Loucy (cell line): Measurements from ENCODE around the gene KRTAP10-12.

Experiments
- H2AFZ ChIP-seq: fragments of 200-600 bp; sonication (generic); 2 replicates; pipeline ENCODE4 v1.6.0; 2016; ENCODE audit warnings: antibody characterized with exemption, mild to moderate bottlenecking, low read length, moderate library complexity
- H3F3A ChIP-seq: fragments of 200-600 bp; 2 replicates; pipeline ENCODE4 v1.6.0; 2016; ENCODE audit warnings: antibody characterized with exemption, low read depth, mild to moderate bottlenecking
- H3K27me3 ChIP-seq: fragments of 200-600 bp; sonication (generic); 2 replicates; pipeline ENCODE4 v1.6.1; 2014; ENCODE audit warnings: low read length, mild to moderate bottlenecking; ENCODE audit not compliant: insufficient read depth, poor library complexity, severe bottlenecking
- H3K36me3 ChIP-seq: fragments of 200-600 bp; sonication (generic); 2 replicates; pipeline ENCODE4 v1.6.1; 2016; ENCODE audit warnings: low read length; ENCODE audit not compliant: insufficient read depth
- H3K4me1 ChIP-seq: fragments of 200-600 bp; sonication (generic); 2 replicates; pipeline ENCODE4 v1.5.1; 2014; ENCODE audit warnings: low read length, mild to moderate bottlenecking; ENCODE audit not compliant: insufficient read depth, poor library complexity, severe bottlenecking
- H3K4me2 ChIP-seq: fragments of 200-600 bp; sonication (generic); 2 replicates; pipeline ENCODE4 v1.6.0; 2014; ENCODE audit warnings: antibody characterized with exemption, low read length, low read depth, mild to moderate bottlenecking; ENCODE audit not compliant: poor library complexity, severe bottlenecking
- H3K4me3 ChIP-seq: fragments of 200-600 bp; sonication (generic); 2 replicates; pipeline ENCODE4 v1.5.1; 2014; ENCODE audit warnings: low read length, mild to moderate bottlenecking, mixed read lengths; ENCODE audit not compliant: poor library complexity, severe bottlenecking
- H3K79me2 ChIP-seq: fragments of 200-600 bp; sonication (generic); 2 replicates; pipeline ENCODE4 v1.6.1; 2014; ENCODE audit warnings: low read length; ENCODE audit not compliant: insufficient read depth
- H3K9ac ChIP-seq: fragments of 200-600 bp; sonication (generic); 2 replicates; pipeline ENCODE4 v1.6.0; 2014; ENCODE audit warnings: mild to moderate bottlenecking, low read depth, low read length, moderate library complexity; ENCODE audit not compliant: poor library complexity, severe bottlenecking
- H3K9me2 ChIP-seq: fragments of 200-600 bp; sonication (generic); replicated peaks from 2 replicates; pipeline ENCODE4 v1.6.1; 2016; ENCODE audit warnings: low read depth, low read length, mixed read lengths
- H3K9me3 ChIP-seq: fragments of 200-600 bp; sonication (generic); 2 replicates; pipeline ENCODE4 v1.6.1; 2014; ENCODE audit warnings: mild to moderate bottlenecking, antibody characterized with exemption, low read length, low read depth; ENCODE audit not compliant: insufficient read depth
- H4K20me1 ChIP-seq: fragments of 200-600 bp; sonication (generic); 2 replicates; pipeline ENCODE4 v1.6.0; 2014; ENCODE audit warnings: antibody characterized with exemption, low read length, mild to moderate bottlenecking; ENCODE audit not compliant: insufficient read depth, poor library complexity, severe bottlenecking
- CTCF ChIP-seq: fragments of 200-600 bp; sonication (generic); conservative IDR thresholded peaks from 2 replicates; pipeline ENCODE4 v1.5.1; 2014; ENCODE audit warnings: mild to moderate bottlenecking, antibody characterized with exemption, low read length
- EZH2phosphoT487 ChIP-seq: fragments of 200-600 bp; IDR thresholded peaks from 2 replicates; pipeline ENCODE4 v1.6.1; 2018; ENCODE audit warnings: antibody characterized with exemption, mild to moderate bottlenecking, moderate library complexity, borderline replicate concordance

Gene KRTAP10-12

GRCh38 chr21:44703731-44704635 is 7.0 kb downstream of the KRTAP10-12 start:
- H3K9me3 ChIP-seq: no peaks in the 10 kb centered on the region
- H3K9ac ChIP-seq: no peak overlapping the region
- H3K4me3 ChIP-seq: no peak overlapping the region
- no peak overlapping the region for H3K4me2 ChIP-seq
- no peaks in the 10 kb centered on the region for H3K9me2 ChIP-seq
- H3K79me2 ChIP-seq: no peaks in the 10 kb centered on the region
- H3F3A ChIP-seq: no peaks in the 10 kb centered on the region
- H2AFZ ChIP-seq: no peak overlapping the region
- H3K4me1 ChIP-seq: no peaks in the 10 kb centered on the region
- no peaks in the 10 kb centered on the region for H3K27me3 ChIP-seq
- H4K20me1 ChIP-seq: no peaks in the 10 kb centered on the region
- H3K36me3 ChIP-seq: no peaks in the 10 kb centered on the region
- no peak for TF ChIP-seq EZH2phosphoT487
- TF ChIP-seq CTCF: no peak

- Histone ChIP-seq H3K9me2 (no peaks in the 10 kb centered on the region), H4K20me1 (no peaks in the 10 kb centered on the region), H3F3A (no peaks in the 10 kb centered on the region), H3K4me2 (no peak overlapping the region), H3K9me3 (no peaks in the 10 kb centered on the region), H3K27me3 (no peaks in the 10 kb centered on the region), H3K79me2 (no peaks in the 10 kb centered on the region), H2AFZ (no peak overlapping the region), H3K4me1 (no peaks in the 10 kb centered on the region), H3K9ac (no peak overlapping the region), H3K4me3 (no peak overlapping the region), H3K36me3 (no peaks in the 10 kb centered on the region)
- TF ChIP-seq EZH2phosphoT487 (no peak), CTCF (no peak)
These were observed 7.6 kb downstream of the KRTAP10-12 start for GRCh38 chr21:44704636-44705001.

GRCh38 chr21:44706026-44706705 is 9.2 kb downstream of the KRTAP10-12 start:
- H2AFZ ChIP-seq: no peak overlapping the region
- no peak overlapping the region for H3K4me3 ChIP-seq
- H3K4me1 ChIP-seq: no peaks in the 10 kb centered on the region
- H4K20me1 ChIP-seq: no peaks in the 10 kb centered on the region
- H3K9me3 ChIP-seq: no peaks in the 10 kb centered on the region
- H3K9ac ChIP-seq: no peak overlapping the region
- no peaks in the 10 kb centered on the region for H3F3A ChIP-seq
- no peak overlapping the region for H3K4me2 ChIP-seq
- no peaks in the 10 kb centered on the region for H3K9me2 ChIP-seq
- no peaks in the 10 kb centered on the region for H3K27me3 ChIP-seq
- no peaks in the 10 kb centered on the region for H3K36me3 ChIP-seq
- H3K79me2 ChIP-seq: no peaks in the 10 kb centered on the region
- TF ChIP-seq EZH2phosphoT487 (no peak), CTCF (no peak)
